Astrocyte of the cerebellum (primary cell): ENCODE data around the gene PEX7.

ENCODE experiments used
- DNase-seq: peaks from one replicate; pipeline ENCODE4 v3.0.0-alpha.2; 2011; ENCODE audit warnings: low read depth
- H3K4me3 ChIP-seq: 2 replicates; pipeline ENCODE4 v1.5.1; 2011; ENCODE audit warnings: mild to moderate bottlenecking, low read depth, low read length, moderate library complexity
- CTCF ChIP-seq: IDR thresholded peaks from 2 replicates; pipeline ENCODE4 v1.5.1; 2012; ENCODE audit warnings: low read length, low read depth, moderate library complexity, mild to moderate bottlenecking; ENCODE audit errors: missing control alignments
- in situ Hi-C: cut with HindIII; loops from 2 replicates; pipeline ENCODE4 v1.10.0; 2017; ENCODE audit warnings: low sequenced_read_pairs

Gene PEX7

GRCh38 chr6:136918706-136919105 lies 96.3 kb downstream of the PEX7 start:
- DNase-seq: no peak
- no peak for TF ChIP-seq CTCF
- in situ Hi-C loops: no loop called here
- H3K4me3 ChIP-seq: no peak overlapping the region

GRCh38 chr6:136920216-136920615 lies 97.8 kb downstream of the PEX7 start:
- in situ Hi-C loops: no loop called here
- TF ChIP-seq CTCF: no peak
- no peak for DNase-seq
- H3K4me3 ChIP-seq: no peak overlapping the region

- H3K4me3 ChIP-seq: peak overlapping the region; percentile 47
- no peak for DNase-seq
- in situ Hi-C loops: no loop called here
- no peak for TF ChIP-seq CTCF
Observed at GRCh38 chr6:136920671-136921380, 98.4 kb downstream of the PEX7 start.

- peak overlapping the region; percentile 47 for H3K4me3 ChIP-seq
Observed at GRCh38 chr6:136921381-136921935, 99.1 kb downstream of the PEX7 start.

GRCh38 chr6:136921936-136922684 lies 99.7 kb downstream of the PEX7 start, which contains the start of gene SLC35D3:
Gene SLC35D3 (plus strand): TSS chr6:136922301. CDS start chr6:136922429, 128 bp downstream.
- in situ Hi-C loops: no loop called here

More at GRCh38 chr6:136921381-136921935, 99.1 kb downstream of the PEX7 start:
- no peak for TF ChIP-seq CTCF
- in situ Hi-C loops: no loop called here
- no peak for DNase-seq

More at GRCh38 chr6:136921936-136922684, 99.7 kb downstream of the PEX7 start, which contains the start of gene SLC35D3:
- no peak for TF ChIP-seq CTCF
- peak within 1 kb of the TSS; percentile 47 for H3K4me3 ChIP-seq
- DNase-seq: no peak
